Panc1 (cell line): ENCODE measurements around the gene FOSL2. TPM values are rescaled to one million over a fixed set of nuclear protein-coding genes. Genes with fewer than 3 reads are reported as not detected.

ENCODE experiments used
- ATAC-seq: fragments of 200-7000 bp; cut with Tn5 transposase; 2 replicates; pipeline ENCODE4 v1.9.1; 2020; ENCODE audit warnings: mild to moderate bottlenecking, moderate library complexity
- BruUV-seq: library from RNA; stranded (reverse); fragments of 400-500 nt; replicated peaks from 2 replicates; lab custom pipeline; 2021; lab: Mats Ljungman, UMichigan
- CTCF ChIA-PET: fragments of 300-600 bp; sonication (Branson Sonifier 250); formaldehyde crosslinking; loops from one replicate; lab custom pipeline; 2022; ENCODE audit warnings: antibody characterized with exemption; lab: Charles Lee
- POLR2A ChIA-PET: fragments of 300-600 bp; sonication (Branson Sonifier 250); formaldehyde crosslinking; loops from one replicate; lab custom pipeline; 2022; ENCODE audit warnings: antibody characterized with exemption; lab: Charles Lee
- DNase-seq: peaks from one replicate; pipeline ENCODE4 v3.0.0-alpha.2; 2010; ENCODE audit warnings: low read depth, low spot score
- H3K27ac ChIP-seq: 2 replicates; pipeline ENCODE4 v1.5.1; 2011; ENCODE audit warnings: mild to moderate bottlenecking, low read length, inconsistent platforms
- H3K27me3 ChIP-seq: fragments of 200-500 bp; sonication (Bioruptor generic); 2 replicates; pipeline ENCODE4 v1.6.0; 2014; ENCODE audit warnings: low read length, inconsistent platforms; ENCODE audit not compliant: control insufficient read depth, insufficient read depth
- H3K36me3 ChIP-seq: fragments of 200-500 bp; sonication (Bioruptor generic); 2 replicates; pipeline ENCODE4 v1.5.1; 2014; ENCODE audit warnings: inconsistent platforms, mild to moderate bottlenecking, low read length, moderate library complexity; ENCODE audit not compliant: control insufficient read depth, insufficient read depth
- H3K4me1 ChIP-seq: 2 replicates; pipeline ENCODE4 v1.5.1; 2011; ENCODE audit warnings: inconsistent platforms, mild to moderate bottlenecking, low read length, moderate library complexity; ENCODE audit not compliant: control insufficient read depth, insufficient read depth
- H3K4me3 ChIP-seq, 2 experiments: 2 replicates each; pipeline ENCODE4 v1.5.1; 2011 to 2012; ENCODE audit warnings: low read depth in 2 of 2, low read length in 2 of 2, mild to moderate bottlenecking in 2 of 2, inconsistent platforms in 1 of 2, moderate library complexity in 1 of 2
- H3K9me3 ChIP-seq: fragments of 200-500 bp; sonication (Bioruptor generic); 2 replicates; pipeline ENCODE4 v1.5.1; 2014; ENCODE audit warnings: low read depth, mild to moderate bottlenecking, inconsistent platforms, low read length, moderate library complexity; ENCODE audit not compliant: control insufficient read depth, insufficient read depth
- POLR2AphosphoS5 ChIP-seq: IDR thresholded peaks from 2 replicates; pipeline ENCODE4 v1.6.1; 2012; ENCODE audit warnings: mild to moderate bottlenecking, low read depth, low read length, moderate library complexity
- SIN3A ChIP-seq: IDR thresholded peaks from 2 replicates; pipeline ENCODE4 v1.6.1; 2012; ENCODE audit warnings: low read depth, mild to moderate bottlenecking, low read length, moderate library complexity, borderline replicate concordance; ENCODE audit not compliant: insufficient read depth
- TCF7L2 ChIP-seq: IDR thresholded peaks from 2 replicates; pipeline ENCODE4 v1.6.1; 2011; ENCODE audit warnings: mild to moderate bottlenecking, low read depth, low read length, inconsistent platforms
- in situ Hi-C: cut with HindIII; loops from 2 replicates; pipeline ENCODE4 v1.10.0; 2016; ENCODE audit warnings: low sequenced_read_pairs, low pct_unique_long_range_greater_than_20kb
- intact Hi-C: fragments of 100-400 bp; cut with micrococcal nuclease; formaldehyde crosslinking; loops from one replicate; pipeline ENCODE4 v1.10.0; 2022; ENCODE audit not compliant: unreplicated experiment
- total RNA-seq: library from RNA; stranded (reverse); gene quantifications from one replicate; pipeline ENCODE4 v1.2.1, GENCODE V29; 2021; ENCODE audit not compliant: unreplicated experiment
- TF ChIP-seq, protein P1 (sequence below), 2 experiments: IDR thresholded peaks; 2 replicates each; pipeline ENCODE4 v1.6.1; 2011 to 2012; ENCODE audit warnings: low read depth in 2 of 2, control low read depth in 1 of 2, low read length in 1 of 2, mild to moderate bottlenecking in 1 of 2, moderate library complexity in 1 of 2; ENCODE audit not compliant: insufficient read depth in 1 of 2
- TF ChIP-seq, protein P2 (sequence below): fragments of 450-650 bp; IDR thresholded peaks from 2 replicates; pipeline ENCODE4 v1.5.1; 2017; ENCODE audit warnings: mild to moderate bottlenecking

The FOSL2 gene
- total RNA-seq, 1 experiment from 2014 or later = 29.0 TPM

DNA sequence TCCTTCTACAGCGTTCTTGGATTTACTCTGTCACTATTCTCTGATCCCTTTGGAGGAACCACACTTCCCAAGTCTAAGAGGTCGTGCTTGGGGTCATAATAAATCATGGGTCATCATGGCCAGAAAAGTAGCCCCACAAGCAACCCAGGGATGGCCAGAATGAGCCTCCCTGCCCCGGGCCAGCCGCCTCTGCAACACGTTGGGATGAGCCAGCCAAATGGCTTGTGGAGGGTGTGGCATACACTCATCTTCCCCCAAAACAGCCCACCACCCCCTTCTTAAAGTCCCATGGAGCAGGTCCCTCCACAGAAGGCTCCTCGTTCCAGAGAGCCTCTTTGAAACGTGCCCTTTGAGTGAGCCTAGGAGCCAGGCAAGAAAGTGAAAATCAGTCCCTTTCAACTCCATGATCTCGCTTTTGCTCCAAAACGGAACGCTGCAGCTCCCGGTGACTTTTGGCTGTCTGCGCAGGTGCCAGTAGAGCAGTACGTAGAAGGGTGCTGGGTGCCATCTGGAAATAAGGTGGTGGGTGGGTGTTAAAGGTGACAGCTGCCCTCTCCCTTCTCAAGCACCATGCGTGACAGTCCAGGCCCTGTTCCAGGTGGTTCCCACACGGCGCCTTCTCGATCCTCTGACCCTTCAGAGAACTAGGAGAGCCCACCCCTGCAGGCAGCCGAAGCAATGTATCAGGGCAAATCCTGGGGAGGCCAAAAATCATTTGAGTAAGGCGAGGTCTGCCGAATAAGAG lies 48.5 kb upstream of the FOSL2 start:
- Histone ChIP-seq H3K9me3 (no peaks in the 10 kb centered on the region), H3K36me3 (no peaks in the 10 kb centered on the region), H3K4me3 (no peak overlapping the region), H3K27me3 (no peaks in the 10 kb centered on the region), H3K4me1 (no peaks in the 10 kb centered on the region; the same call in 1 of the 2 replicates), H3K27ac (no peak overlapping the region)
- DNase-seq (no peak), ATAC-seq (no peak)
- intact Hi-C loops = no loop called here
- ChIA-PET POLR2A (no interaction called here), CTCF (no interaction called here)
- TF ChIP-seq, protein P1, sequence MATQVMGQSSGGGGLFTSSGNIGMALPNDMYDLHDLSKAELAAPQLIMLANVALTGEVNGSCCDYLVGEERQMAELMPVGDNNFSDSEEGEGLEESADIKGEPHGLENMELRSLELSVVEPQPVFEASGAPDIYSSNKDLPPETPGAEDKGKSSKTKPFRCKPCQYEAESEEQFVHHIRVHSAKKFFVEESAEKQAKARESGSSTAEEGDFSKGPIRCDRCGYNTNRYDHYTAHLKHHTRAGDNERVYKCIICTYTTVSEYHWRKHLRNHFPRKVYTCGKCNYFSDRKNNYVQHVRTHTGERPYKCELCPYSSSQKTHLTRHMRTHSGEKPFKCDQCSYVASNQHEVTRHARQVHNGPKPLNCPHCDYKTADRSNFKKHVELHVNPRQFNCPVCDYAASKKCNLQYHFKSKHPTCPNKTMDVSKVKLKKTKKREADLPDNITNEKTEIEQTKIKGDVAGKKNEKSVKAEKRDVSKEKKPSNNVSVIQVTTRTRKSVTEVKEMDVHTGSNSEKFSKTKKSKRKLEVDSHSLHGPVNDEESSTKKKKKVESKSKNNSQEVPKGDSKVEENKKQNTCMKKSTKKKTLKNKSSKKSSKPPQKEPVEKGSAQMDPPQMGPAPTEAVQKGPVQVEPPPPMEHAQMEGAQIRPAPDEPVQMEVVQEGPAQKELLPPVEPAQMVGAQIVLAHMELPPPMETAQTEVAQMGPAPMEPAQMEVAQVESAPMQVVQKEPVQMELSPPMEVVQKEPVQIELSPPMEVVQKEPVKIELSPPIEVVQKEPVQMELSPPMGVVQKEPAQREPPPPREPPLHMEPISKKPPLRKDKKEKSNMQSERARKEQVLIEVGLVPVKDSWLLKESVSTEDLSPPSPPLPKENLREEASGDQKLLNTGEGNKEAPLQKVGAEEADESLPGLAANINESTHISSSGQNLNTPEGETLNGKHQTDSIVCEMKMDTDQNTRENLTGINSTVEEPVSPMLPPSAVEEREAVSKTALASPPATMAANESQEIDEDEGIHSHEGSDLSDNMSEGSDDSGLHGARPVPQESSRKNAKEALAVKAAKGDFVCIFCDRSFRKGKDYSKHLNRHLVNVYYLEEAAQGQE (IDR thresholded peaks at IDR 0.05; ENCODE audit: insufficient read depth in 1 of 2, low read depth in 2 of 2, low read length in 1 of 2) = no peak
- TF ChIP-seq POLR2AphosphoS5 = no peak
- TF ChIP-seq SIN3A = no peak
- TF ChIP-seq TCF7L2 = no peak
- TF ChIP-seq, protein P2, sequence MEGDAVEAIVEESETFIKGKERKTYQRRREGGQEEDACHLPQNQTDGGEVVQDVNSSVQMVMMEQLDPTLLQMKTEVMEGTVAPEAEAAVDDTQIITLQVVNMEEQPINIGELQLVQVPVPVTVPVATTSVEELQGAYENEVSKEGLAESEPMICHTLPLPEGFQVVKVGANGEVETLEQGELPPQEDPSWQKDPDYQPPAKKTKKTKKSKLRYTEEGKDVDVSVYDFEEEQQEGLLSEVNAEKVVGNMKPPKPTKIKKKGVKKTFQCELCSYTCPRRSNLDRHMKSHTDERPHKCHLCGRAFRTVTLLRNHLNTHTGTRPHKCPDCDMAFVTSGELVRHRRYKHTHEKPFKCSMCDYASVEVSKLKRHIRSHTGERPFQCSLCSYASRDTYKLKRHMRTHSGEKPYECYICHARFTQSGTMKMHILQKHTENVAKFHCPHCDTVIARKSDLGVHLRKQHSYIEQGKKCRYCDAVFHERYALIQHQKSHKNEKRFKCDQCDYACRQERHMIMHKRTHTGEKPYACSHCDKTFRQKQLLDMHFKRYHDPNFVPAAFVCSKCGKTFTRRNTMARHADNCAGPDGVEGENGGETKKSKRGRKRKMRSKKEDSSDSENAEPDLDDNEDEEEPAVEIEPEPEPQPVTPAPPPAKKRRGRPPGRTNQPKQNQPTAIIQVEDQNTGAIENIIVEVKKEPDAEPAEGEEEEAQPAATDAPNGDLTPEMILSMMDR = no peak
- in situ Hi-C loops = no loop called here
- no TSS peak for BruUV-seq

DNA sequence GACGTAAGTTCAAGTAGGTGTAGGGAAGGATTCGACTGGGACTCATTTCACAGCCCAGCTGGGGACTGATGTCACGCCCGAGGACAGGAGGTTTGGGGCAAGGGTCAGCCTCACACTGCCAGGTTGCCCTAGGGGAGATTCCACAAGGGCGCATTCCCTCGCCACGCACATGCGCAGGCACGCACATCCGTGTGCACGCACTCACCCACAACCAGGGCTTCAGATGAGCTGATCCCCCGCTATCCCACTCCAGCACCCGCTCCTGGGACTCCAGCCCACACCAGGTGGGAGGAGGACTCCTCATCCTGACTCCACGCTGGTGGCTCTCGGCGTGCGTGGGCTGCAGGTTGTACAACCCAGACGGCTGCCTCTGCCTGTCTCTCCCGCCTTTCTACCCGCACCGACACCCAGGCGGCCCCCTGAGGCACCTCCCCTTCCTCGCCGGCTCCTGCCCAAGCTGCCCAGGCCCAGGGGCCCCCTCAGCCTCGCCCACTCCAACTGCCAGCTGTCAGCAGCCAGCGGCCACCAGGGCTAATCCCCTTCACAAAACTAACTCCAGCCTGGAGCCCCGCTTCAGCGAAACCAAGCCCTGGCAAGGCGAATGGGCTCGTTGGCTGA lies 47.8 kb upstream of the FOSL2 start:
- H3K9me3 ChIP-seq = no peaks in the 10 kb centered on the region
- H3K4me1 ChIP-seq = no peaks in the 10 kb centered on the region; the same call in 1 of the 2 replicates
- CTCF ChIA-PET = interaction anchor here (0.6 kb wide), 1 partner anchor 248 kb away, joined by 4 read pairs; no protein-coding TSS in a partner anchor
- no peak overlapping the region for H3K27ac ChIP-seq
- no peak for ATAC-seq
- no peaks in the 10 kb centered on the region for H3K36me3 ChIP-seq
- no peak overlapping the region for H3K4me3 ChIP-seq
- DNase-seq = no peak
- in situ Hi-C loops = no loop called here
- no TSS peak for BruUV-seq
- TF ChIP-seq POLR2AphosphoS5 (no peak), TCF7L2 (no peak), SIN3A (no peak)
- TF ChIP-seq, protein P2 = no peak
- TF ChIP-seq, protein P1 (IDR thresholded peaks at IDR 0.05; ENCODE audit: insufficient read depth in 1 of 2, low read depth in 2 of 2, low read length in 1 of 2) = no peak
- H3K27me3 ChIP-seq = no peaks in the 10 kb centered on the region
- POLR2A ChIA-PET = no interaction called here
- intact Hi-C loops = no loop called here
